ENCODE data around the gene ANKRD31. TPM values are rescaled to one million over a fixed set of nuclear protein-coding genes. Genes with fewer than 3 reads are reported as not detected.

Gene ANKRD31, protein sequence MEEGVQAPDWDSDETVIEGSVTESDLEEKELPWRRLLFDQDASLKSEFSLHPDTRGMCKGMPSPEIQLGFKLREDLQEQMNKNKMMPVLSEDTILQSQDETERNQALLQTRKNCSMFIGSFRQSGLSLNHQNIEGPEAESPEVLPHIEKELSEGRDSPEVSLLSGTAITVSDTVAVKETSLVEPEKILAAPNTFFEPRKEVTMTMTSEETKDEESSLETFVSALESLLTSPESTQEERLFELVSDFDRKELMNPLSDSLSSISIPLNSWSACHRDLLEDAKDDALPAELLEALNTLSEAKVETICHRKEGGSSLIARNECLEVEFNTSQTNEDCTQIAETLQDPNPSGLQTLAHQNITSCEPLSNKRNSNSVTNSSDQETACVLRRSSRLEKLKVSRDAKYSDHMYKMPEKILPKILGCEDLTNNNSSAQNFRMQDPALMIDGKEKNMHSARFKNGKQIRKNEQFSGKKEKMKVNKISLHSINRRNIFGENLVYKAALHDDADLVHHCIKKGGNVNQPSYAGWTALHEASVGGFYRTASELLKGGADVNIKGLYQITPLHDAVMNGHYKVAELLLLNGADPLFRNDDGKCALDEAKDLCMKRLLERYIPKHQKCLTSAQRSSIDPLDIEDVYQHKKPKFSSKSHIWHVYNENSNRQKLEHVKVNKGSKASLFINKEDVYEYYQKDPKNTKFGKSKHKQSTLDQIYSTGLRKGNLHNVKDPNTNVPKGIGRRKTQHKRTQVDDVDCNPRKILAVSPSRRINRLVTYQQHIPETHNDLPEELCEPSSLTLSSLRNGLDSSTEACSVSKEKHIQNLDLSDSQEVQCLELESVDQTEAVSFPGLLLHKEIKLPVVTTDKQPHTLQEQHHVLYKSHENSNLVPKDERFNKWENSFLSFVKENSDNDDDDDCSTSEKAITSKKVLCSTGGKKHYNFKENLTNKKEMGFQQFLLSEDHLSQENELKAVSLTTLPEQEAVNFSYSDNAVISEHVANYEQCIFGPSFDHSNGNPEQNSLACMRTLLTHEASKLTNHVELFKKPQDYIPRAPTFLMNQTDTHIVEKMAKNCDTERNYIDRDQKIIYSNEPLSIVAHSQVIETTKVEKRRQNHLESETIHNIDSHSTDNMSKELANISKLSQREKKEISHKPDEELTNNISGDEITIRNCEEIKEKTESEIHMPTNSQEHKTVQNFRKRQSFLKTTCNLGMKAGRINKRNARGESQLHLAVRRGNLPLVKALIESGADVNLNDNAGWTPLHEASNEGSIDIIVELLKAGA (N-terminal part only)
- polyA plus RNA-seq (2011; rRNA removed) (0.02 and 0.07 TPM in 2 replicates), polyA minus RNA-seq (2011; rRNA and poly(A)+ RNA removed) (0.05 TPM in 1 of 2 replicates, not detected in the other)

- ChIA-PET CTCF (interaction anchor here (0.5 to 2.6 kb wide), 18 partner anchors 10 to 563 kb away, joined by 3 to 12 read pairs (median 4); no protein-coding TSS in a partner anchor), POLR2A (interaction anchor here (0.5 to 0.6 kb wide), 2 partner anchors 311 to 438 kb away, joined by 3 to 4 read pairs; no protein-coding TSS in a partner anchor)
- Histone ChIP-seq H3K4me3 (ENCODE audit: low read depth, low read length) (peak within 1 kb of the TSS; percentile 67), H3K27me3 (ENCODE audit: control insufficient read depth, insufficient read depth, low read length) (no peaks in the 10 kb centered on the region), H3K36me3 (ENCODE audit: control insufficient read depth, insufficient read depth, low read length) (no peaks in the 10 kb centered on the region)
- TF ChIP-seq, protein P1, sequence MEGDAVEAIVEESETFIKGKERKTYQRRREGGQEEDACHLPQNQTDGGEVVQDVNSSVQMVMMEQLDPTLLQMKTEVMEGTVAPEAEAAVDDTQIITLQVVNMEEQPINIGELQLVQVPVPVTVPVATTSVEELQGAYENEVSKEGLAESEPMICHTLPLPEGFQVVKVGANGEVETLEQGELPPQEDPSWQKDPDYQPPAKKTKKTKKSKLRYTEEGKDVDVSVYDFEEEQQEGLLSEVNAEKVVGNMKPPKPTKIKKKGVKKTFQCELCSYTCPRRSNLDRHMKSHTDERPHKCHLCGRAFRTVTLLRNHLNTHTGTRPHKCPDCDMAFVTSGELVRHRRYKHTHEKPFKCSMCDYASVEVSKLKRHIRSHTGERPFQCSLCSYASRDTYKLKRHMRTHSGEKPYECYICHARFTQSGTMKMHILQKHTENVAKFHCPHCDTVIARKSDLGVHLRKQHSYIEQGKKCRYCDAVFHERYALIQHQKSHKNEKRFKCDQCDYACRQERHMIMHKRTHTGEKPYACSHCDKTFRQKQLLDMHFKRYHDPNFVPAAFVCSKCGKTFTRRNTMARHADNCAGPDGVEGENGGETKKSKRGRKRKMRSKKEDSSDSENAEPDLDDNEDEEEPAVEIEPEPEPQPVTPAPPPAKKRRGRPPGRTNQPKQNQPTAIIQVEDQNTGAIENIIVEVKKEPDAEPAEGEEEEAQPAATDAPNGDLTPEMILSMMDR (IDR thresholded peaks at IDR 0.05; ENCODE audit: insufficient read depth, low read depth, low read length), result no peak; the same call in 1 of the 2 replicates
- peak; percentile 19 for DNase-seq (ENCODE audit: low read depth)
Observed at GRCh38 chr5:75236322-75237316, at the start of gene ANKRD31. TSS of gene ANKRD31 (minus strand) at chr5:75236878. CDS start at chr5:75236686, 192 bp downstream.

- no peaks in the 10 kb centered on the region; the same call in 1 of the 2 replicates for H3K27me3 ChIP-seq (ENCODE audit: control insufficient read depth, insufficient read depth, low read length)
- TF ChIP-seq, protein P1 (IDR thresholded peaks at IDR 0.05; ENCODE audit: insufficient read depth, low read depth, low read length), result no peak
- H3K4me3 ChIP-seq (ENCODE audit: low read depth, low read length), result no peak overlapping the region
- CTCF ChIA-PET, result interaction anchor here (1.9 kb wide), 1 partner anchor 8 kb away, joined by 7 read pairs; no protein-coding TSS in a partner anchor
- no peak for DNase-seq (ENCODE audit: low read depth)
- H3K36me3 ChIP-seq (ENCODE audit: control insufficient read depth, insufficient read depth, low read length), result no peaks in the 10 kb centered on the region
- POLR2A ChIA-PET, result interaction anchor here (0.6 kb wide), 1 partner anchor 67 kb away, joined by 3 read pairs; no protein-coding TSS in a partner anchor
Observed at GRCh38 chr5:75286211-75286773, 49.6 kb upstream of the ANKRD31 start.

DNA sequence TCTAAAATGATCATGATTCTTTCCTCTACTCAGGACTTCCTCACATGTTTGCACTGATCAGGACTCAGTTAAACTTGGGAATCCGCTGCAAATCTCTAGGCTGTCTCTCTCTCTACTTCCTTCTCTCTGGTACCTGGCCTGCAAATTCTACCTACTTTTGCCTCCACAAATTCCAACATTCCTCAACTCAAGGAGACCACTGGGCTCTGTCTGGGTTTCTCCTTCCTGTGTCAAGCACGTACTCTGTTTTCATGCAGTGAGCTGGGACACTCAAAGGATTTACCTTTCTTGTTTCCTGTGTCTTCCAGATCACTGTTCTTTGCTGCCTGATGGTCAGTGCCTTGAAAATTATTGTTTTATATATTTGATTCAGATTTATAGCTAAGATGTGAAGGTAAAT lies 45.9 kb upstream of the ANKRD31 start:
- ChIA-PET CTCF (no interaction called here), POLR2A (no interaction called here)
- no peaks in the 10 kb centered on the region for H3K36me3 ChIP-seq (ENCODE audit: control insufficient read depth, insufficient read depth, low read length)

More for the DNA sequence above, 45.9 kb upstream of the ANKRD31 start:
- H3K27me3 ChIP-seq (ENCODE audit: control insufficient read depth, insufficient read depth, low read length), result no peaks in the 10 kb centered on the region; the same call in 1 of the 2 replicates
- TF ChIP-seq, protein P1 (IDR thresholded peaks at IDR 0.05; ENCODE audit: insufficient read depth, low read depth, low read length), result no peak
- no peak for DNase-seq (ENCODE audit: low read depth)
- no peak overlapping the region for H3K4me3 ChIP-seq (ENCODE audit: low read depth, low read length)

Measured in BJ (cell line).